PC-3 (cell line): ENCODE data around the gene SRGAP1. TPM values are rescaled to one million over a fixed set of nuclear protein-coding genes. Genes with fewer than 3 reads are reported as not detected.

ENCODE experiments used
- ATAC-seq: fragments of 200-7000 bp; cut with Tn5 transposase; 2 replicates; pipeline ENCODE4 v1.9.1; 2020; ENCODE audit warnings: mild to moderate bottlenecking, moderate library complexity
- BruUV-seq: library from RNA; stranded (reverse); fragments of 400-500 nt; replicated peaks from 2 replicates; lab custom pipeline; 2021; lab: Mats Ljungman, UMichigan
- CTCF ChIA-PET: fragments of 300-600 bp; sonication (Branson Sonifier 250); formaldehyde crosslinking; loops from one replicate; lab custom pipeline; 2022; ENCODE audit warnings: antibody characterized with exemption; lab: Charles Lee
- POLR2A ChIA-PET: fragments of 300-600 bp; sonication (Branson Sonifier 250); formaldehyde crosslinking; loops from one replicate; lab custom pipeline; 2022; ENCODE audit warnings: antibody characterized with exemption; ENCODE audit not compliant: unreplicated experiment; lab: Charles Lee
- DNase-seq: peaks from one replicate; pipeline ENCODE4 v3.0.0-alpha.2; 2015
- H2AFZ ChIP-seq: fragments of 300-600 bp; sonication (generic); 2 replicates; pipeline ENCODE4 v1.6.0; 2016; ENCODE audit warnings: antibody characterized with exemption, low read length
- H3F3A ChIP-seq: fragments of 300-600 bp; sonication (generic); one replicate; pipeline ENCODE4 v1.6.0; 2017; ENCODE audit warnings: antibody characterized with exemption, low read length, control low read depth, mild to moderate bottlenecking; ENCODE audit not compliant: unreplicated experiment
- H3K27ac ChIP-seq: fragments of 300-600 bp; sonication (generic); 2 replicates; pipeline ENCODE4 v1.5.1; 2016; ENCODE audit warnings: mild to moderate bottlenecking, low read length
- H3K27me3 ChIP-seq: fragments of 300-600 bp; sonication (generic); 2 replicates; pipeline ENCODE4 v1.6.1; 2016; ENCODE audit warnings: low read length, mixed read lengths
- H3K36me3 ChIP-seq: fragments of 300-600 bp; sonication (generic); 2 replicates; pipeline ENCODE4 v1.6.1; 2016; ENCODE audit warnings: low read depth, mixed run types, low read length, mixed read lengths
- H3K4me1 ChIP-seq: fragments of 300-600 bp; sonication (generic); 2 replicates; pipeline ENCODE4 v1.5.1; 2016; ENCODE audit warnings: low read length; ENCODE audit not compliant: insufficient read depth
- H3K4me2 ChIP-seq: fragments of 300-600 bp; sonication (generic); 2 replicates; pipeline ENCODE4 v1.6.0; 2016; ENCODE audit warnings: low read length
- H3K4me3 ChIP-seq: fragments of 300-600 bp; sonication (generic); 2 replicates; pipeline ENCODE4 v1.5.1; 2016; ENCODE audit warnings: mild to moderate bottlenecking, low read length, mixed read lengths
- H3K79me2 ChIP-seq: fragments of 300-600 bp; sonication (generic); 2 replicates; pipeline ENCODE4 v1.6.1; 2017; ENCODE audit warnings: low read length, mixed read lengths
- H3K9ac ChIP-seq: fragments of 300-600 bp; sonication (generic); 2 replicates; pipeline ENCODE4 v1.6.0; 2016; ENCODE audit warnings: mild to moderate bottlenecking, low read length
- H3K9me2 ChIP-seq: fragments of 300-600 bp; sonication (generic); replicated peaks from 2 replicates; pipeline ENCODE4 v1.6.1; 2016; ENCODE audit warnings: mixed run types, low read length, mixed read lengths
- H3K9me3 ChIP-seq: fragments of 300-600 bp; sonication (generic); 2 replicates; pipeline ENCODE4 v1.6.1; 2016; ENCODE audit warnings: low read length, mixed read lengths
- H4K20me1 ChIP-seq: fragments of 300-600 bp; sonication (generic); 2 replicates; pipeline ENCODE4 v1.6.1; 2016; ENCODE audit warnings: low read length, mixed read lengths
- CTCF ChIP-seq: fragments of 300-600 bp; sonication (generic); conservative IDR thresholded peaks from 2 replicates; pipeline ENCODE4 v1.5.1; 2017; ENCODE audit warnings: antibody characterized with exemption, low read depth, mild to moderate bottlenecking, low read length
- EZH2 ChIP-seq: fragments of 300-600 bp; sonication (generic); IDR thresholded peaks from one replicate; pipeline ENCODE4 v1.6.1; 2017; ENCODE audit warnings: antibody characterized with exemption, mild to moderate bottlenecking, low read length; ENCODE audit not compliant: unreplicated experiment
- EZH2phosphoT487 ChIP-seq: fragments of 300-600 bp; sonication (generic); IDR thresholded peaks from 2 replicates; pipeline ENCODE4 v1.6.1; 2018; ENCODE audit warnings: mild to moderate bottlenecking, antibody characterized with exemption, low read length, borderline replicate concordance
- intact Hi-C: fragments of 100-400 bp; cut with micrococcal nuclease; formaldehyde crosslinking; loops from 2 replicates; pipeline ENCODE4 v1.9.0; 2023
- total RNA-seq: library from RNA; depleted of rRNA; stranded (reverse); fragments of >200 nt; gene quantifications from 2 replicates; pipeline ENCODE4 v1.2.3, GENCODE V29; 2014

The SRGAP1 gene
- total RNA-seq, 1 experiment from 2014 or later: 11.0 TPM

- H3K9me3 ChIP-seq: no peaks in the 10 kb centered on the region
- no peak for DNase-seq
- TF ChIP-seq CTCF (no peak), EZH2 (no peak), EZH2phosphoT487 (no peak)
- H3K36me3 ChIP-seq: no peaks in the 10 kb centered on the region
- H3K9me2 ChIP-seq: no peaks in the 10 kb centered on the region
- H3K79me2 ChIP-seq: no peaks in the 10 kb centered on the region
- H4K20me1 ChIP-seq: no peaks in the 10 kb centered on the region
- ChIA-PET CTCF (no interaction called here), POLR2A (no interaction called here)
- BruUV-seq: no TSS peak
- H3K4me3 ChIP-seq: no peak overlapping the region
- intact Hi-C loops: no loop called here
- no peak overlapping the region for H2AFZ ChIP-seq
- ATAC-seq: no peak
- H3K27ac ChIP-seq: no peak overlapping the region
- H3K27me3 ChIP-seq: no peaks in the 10 kb centered on the region
- peaks cover 6% of the 10 kb centered on the region for H3F3A ChIP-seq
- peaks cover 36% of the 10 kb centered on the region for H3K4me1 ChIP-seq
- no peak overlapping the region for H3K9ac ChIP-seq
- no peak overlapping the region for H3K4me2 ChIP-seq
These were observed 329.0 kb downstream of the SRGAP1 start for GRCh38 chr12:64173456-64173855.

GRCh38 chr12:64175254-64175945 is 330.9 kb downstream of the SRGAP1 start:
- BruUV-seq: no TSS peak
- Histone ChIP-seq H3K4me1 (peaks cover 53% of the 10 kb centered on the region), H3K27ac (no peak overlapping the region), H3K27me3 (no peaks in the 10 kb centered on the region), H3F3A (peaks cover 8% of the 10 kb centered on the region), H3K4me3 (no peak overlapping the region), H3K79me2 (no peaks in the 10 kb centered on the region), H4K20me1 (no peaks in the 10 kb centered on the region), H3K36me3 (no peaks in the 10 kb centered on the region), H3K9me2 (no peaks in the 10 kb centered on the region), H2AFZ (no peak overlapping the region), H3K9ac (no peak overlapping the region), H3K9me3 (no peaks in the 10 kb centered on the region), H3K4me2 (no peak overlapping the region)
- no peak for DNase-seq
- CTCF ChIA-PET: no interaction called here
- TF ChIP-seq CTCF: no peak
- TF ChIP-seq EZH2phosphoT487: no peak
- no peak for TF ChIP-seq EZH2
- ATAC-seq: no peak
- POLR2A ChIA-PET: no interaction called here
- intact Hi-C loops: no loop called here

GRCh38 chr12:64177001-64177400 is 332.5 kb downstream of the SRGAP1 start:
- no peaks in the 10 kb centered on the region for H3K79me2 ChIP-seq
- no TSS peak for BruUV-seq
- TF ChIP-seq CTCF: no peak
- no peak for TF ChIP-seq EZH2phosphoT487
- no peak for TF ChIP-seq EZH2
- intact Hi-C loops: no loop called here
- no peaks in the 10 kb centered on the region for H3K27me3 ChIP-seq
- DNase-seq (no peak), ATAC-seq (no peak)
- H3K27ac ChIP-seq: no peak overlapping the region
- H3K36me3 ChIP-seq: no peaks in the 10 kb centered on the region
- no peaks in the 10 kb centered on the region for H3K9me3 ChIP-seq
- peaks cover 52% of the 10 kb centered on the region for H3K4me1 ChIP-seq
- H3F3A ChIP-seq: peaks cover 10% of the 10 kb centered on the region
- ChIA-PET CTCF (no interaction called here), POLR2A (no interaction called here)
- H3K9me2 ChIP-seq: no peaks in the 10 kb centered on the region
- H3K9ac ChIP-seq: no peak overlapping the region
- H3K4me3 ChIP-seq: no peak overlapping the region
- no peaks in the 10 kb centered on the region for H4K20me1 ChIP-seq
- H2AFZ ChIP-seq: no peak overlapping the region
- H3K4me2 ChIP-seq: no peak overlapping the region
